ENCODE data around the gene ZNF670.
"Not testable (repeated sequence)": the region's sequence is repeated elsewhere in the genome, so short reads cannot be mapped to it uniquely, and the experiment has no call there.

ZNF670 gene

GRCh38 chr1:247037511-247038320, 40.9 kb downstream of the ZNF670 start:
- DNase-seq: no peak

- not testable (repeated sequence) for DNase-seq
Observed at GRCh38 chr1:247032306-247032705, 46.3 kb downstream of the ZNF670 start.

Data from MV-4-11 (cell line).